ENCODE measurements around the gene RFLNA.

GRCh38 chr12:124348659-124349380 is 53.9 kb downstream of the RFLNA start:
- TF ChIP-seq POLR2AphosphoS5 (IDR thresholded peaks at IDR 0.05; ENCODE audit: low read depth, low read length) (no peak), REST (IDR thresholded peaks at IDR 0.05; ENCODE audit: insufficient read depth in 1 of 2, low read depth in 2 of 2, low read length in 2 of 2) (no peak), SIN3A (IDR thresholded peaks at IDR 0.05; ENCODE audit: borderline replicate concordance, insufficient read depth, low read length) (no peak), TAF1 (IDR thresholded peaks at IDR 0.05; ENCODE audit: borderline replicate concordance, insufficient read depth, low read length) (no peak), FOXP2 (optimal IDR thresholded peaks at IDR 0.05; ENCODE audit: borderline replicate concordance, extremely low read depth, extremely low read length, insufficient read depth) (no peak)

Measured in PFSK-1 (cell line).